K562 (cell line): ENCODE results near the gene SND1. TPM values are rescaled to one million over a fixed set of nuclear protein-coding genes. Genes with fewer than 3 reads are reported as not detected.

Experiments used
- CBFA2T2 ChIP-seq: fragments of 450-650 bp; conservative IDR thresholded peaks from 2 replicates; pipeline ENCODE4 v1.6.1; 2017; ENCODE audit warnings: mild to moderate bottlenecking
- EP300 ChIP-seq: IDR thresholded peaks from 2 replicates; pipeline ENCODE4 v1.6.1; 2012; ENCODE audit warnings: low read length, improper control_type of control experiment
- FOXA1 ChIP-seq: fragments of 450-650 bp; IDR thresholded peaks from 2 replicates; pipeline ENCODE4 v1.6.1; 2016; ENCODE audit warnings: mild to moderate bottlenecking, borderline replicate concordance
- FOXK1 ChIP-seq: sonication (generic); formaldehyde crosslinking; IDR thresholded peaks from 2 replicates; pipeline ENCODE4 v1.8.0; 2022; ENCODE audit warnings: missing genetic modification reagents, mild to moderate bottlenecking, borderline replicate concordance
- GABPB1 ChIP-seq: sonication (generic); formaldehyde crosslinking; IDR thresholded peaks from 2 replicates; pipeline ENCODE4 v1.8.0; 2022; ENCODE audit warnings: mild to moderate bottlenecking, missing genetic modification reagents
- NELFE ChIP-seq: IDR thresholded peaks from 2 replicates; pipeline ENCODE4 v1.6.1; 2011; ENCODE audit warnings: mild to moderate bottlenecking; ENCODE audit not compliant: insufficient read depth, insufficient read length
- NFRKB ChIP-seq: fragments of 450-650 bp; IDR thresholded peaks from 2 replicates; pipeline ENCODE4 v1.6.1; 2016; ENCODE audit warnings: low read depth
- NFYB ChIP-seq: IDR thresholded peaks from 2 replicates; pipeline ENCODE4 v1.6.1; 2011; ENCODE audit warnings: mild to moderate bottlenecking, moderate library complexity; ENCODE audit not compliant: insufficient read length; ENCODE audit errors: extremely low read depth
- SMARCC2 ChIP-seq: fragments of 450-650 bp; IDR thresholded peaks from 2 replicates; pipeline ENCODE4 v1.6.1; 2017; ENCODE audit warnings: antibody characterized with exemption, moderate library complexity, mild to moderate bottlenecking, low read depth
- ZNF764 ChIP-seq: fragments of 250-450 bp; sonication (Bioruptor Pico); IDR thresholded peaks from 2 replicates; pipeline ENCODE4 v1.4.0; 2020; ENCODE audit warnings: low read depth, mild to moderate bottlenecking, moderate library complexity
- polyA plus RNA-seq, 8 experiments: library from polyadenylated mRNA; depleted of rRNA in 4 of 8; stranded (reverse) in 5 of 8; unstranded in 3 of 8; fragments of >200 nt; fragmentation: Nextera tagmentation in 2 of 8; fragmentation: Illumina TruSeq in 1 of 8; extraction: Ambion mirVana in 2 of 8; extraction: Trizol in 1 of 8; gene quantifications; 2 replicates each; pipeline versions ENCODE4 v1.2.1 to v1.2.3, GENCODE V29; 2011 to 2014; ENCODE audit warnings: inconsistent platforms in 1 of 8, missing spikeins in 1 of 8
- total RNA-seq, 7 experiments: library from RNA; depleted of rRNA in 6 of 7; stranded (reverse); fragments of >200 nt in 6 of 7; fragmentation: Illumina TruSeq in 2 of 7; extraction: Trizol in 2 of 7; gene quantifications; 2 replicates each; pipeline versions ENCODE4 v1.2.1 to v1.2.3, GENCODE V29; 2011 to 2021; ENCODE audit warnings: low replicate concordance in 1 of 7
- TF ChIP-seq, protein P1 (sequence below): IDR thresholded peaks from 3 replicates; pipeline ENCODE4 v1.6.1; 2011; ENCODE audit warnings: borderline replicate concordance, mild to moderate bottlenecking, moderate library complexity; ENCODE audit not compliant: insufficient read length; ENCODE audit errors: extremely low read depth
- TF ChIP-seq, protein P2 (sequence below): fragments of 200-600 bp; sonication (generic); IDR thresholded peaks from one replicate; pipeline ENCODE4 v1.6.1; 2012; ENCODE audit warnings: mild to moderate bottlenecking, low read depth, low read length, inconsistent platforms
- TF ChIP-seq, protein P3 (sequence below): sonication (generic); formaldehyde crosslinking; IDR thresholded peaks from 2 replicates; pipeline ENCODE4 v1.8.1; 2023; ENCODE audit warnings: mild to moderate bottlenecking, missing genetic modification reagents

SND1 gene
- total and polyA plus RNA-seq, 9 of the 15 experiments (the other 6 are each of a cell fraction or from before 2014, with no cell fraction given), result 46.5 to 307 (median 191) TPM

DNA sequence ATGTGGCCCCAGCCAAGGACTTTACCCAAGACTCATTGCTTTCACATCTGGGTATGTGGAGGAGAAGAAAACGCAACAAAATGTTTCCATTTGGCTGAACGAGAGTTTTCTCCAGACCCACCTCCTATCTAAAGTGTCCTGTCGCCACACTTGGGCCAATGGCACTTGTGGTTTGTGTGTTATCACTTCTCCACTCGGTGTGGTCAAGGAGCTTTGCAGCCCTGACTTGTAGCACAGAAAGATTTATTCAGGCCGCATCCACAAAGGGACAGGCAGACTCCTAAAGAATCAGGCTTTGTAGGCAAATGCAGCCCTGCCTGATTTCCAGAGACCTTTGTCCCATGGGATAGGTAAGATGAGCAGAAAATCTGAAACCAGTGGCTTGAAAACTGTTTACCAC is 392.1 kb downstream of the SND1 start (continued):
- TF ChIP-seq, protein P1, sequence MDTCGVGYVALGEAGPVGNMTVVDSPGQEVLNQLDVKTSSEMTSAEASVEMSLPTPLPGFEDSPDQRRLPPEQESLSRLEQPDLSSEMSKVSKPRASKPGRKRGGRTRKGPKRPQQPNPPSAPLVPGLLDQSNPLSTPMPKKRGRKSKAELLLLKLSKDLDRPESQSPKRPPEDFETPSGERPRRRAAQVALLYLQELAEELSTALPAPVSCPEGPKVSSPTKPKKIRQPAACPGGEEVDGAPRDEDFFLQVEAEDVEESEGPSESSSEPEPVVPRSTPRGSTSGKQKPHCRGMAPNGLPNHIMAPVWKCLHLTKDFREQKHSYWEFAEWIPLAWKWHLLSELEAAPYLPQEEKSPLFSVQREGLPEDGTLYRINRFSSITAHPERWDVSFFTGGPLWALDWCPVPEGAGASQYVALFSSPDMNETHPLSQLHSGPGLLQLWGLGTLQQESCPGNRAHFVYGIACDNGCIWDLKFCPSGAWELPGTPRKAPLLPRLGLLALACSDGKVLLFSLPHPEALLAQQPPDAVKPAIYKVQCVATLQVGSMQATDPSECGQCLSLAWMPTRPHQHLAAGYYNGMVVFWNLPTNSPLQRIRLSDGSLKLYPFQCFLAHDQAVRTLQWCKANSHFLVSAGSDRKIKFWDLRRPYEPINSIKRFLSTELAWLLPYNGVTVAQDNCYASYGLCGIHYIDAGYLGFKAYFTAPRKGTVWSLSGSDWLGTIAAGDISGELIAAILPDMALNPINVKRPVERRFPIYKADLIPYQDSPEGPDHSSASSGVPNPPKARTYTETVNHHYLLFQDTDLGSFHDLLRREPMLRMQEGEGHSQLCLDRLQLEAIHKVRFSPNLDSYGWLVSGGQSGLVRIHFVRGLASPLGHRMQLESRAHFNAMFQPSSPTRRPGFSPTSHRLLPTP, result no peak
- TF ChIP-seq GABPB1 (CRISPR knock-in tag) (no peak), NFYB (no peak), CBFA2T2 (no peak), NELFE (no peak), NFRKB (no peak), ZNF764 (CRISPR knock-in tag) (no peak), FOXK1 (CRISPR knock-in tag) (no peak), EP300 (no peak), FOXA1 (no peak), SMARCC2 (no peak)
- TF ChIP-seq, protein P2, sequence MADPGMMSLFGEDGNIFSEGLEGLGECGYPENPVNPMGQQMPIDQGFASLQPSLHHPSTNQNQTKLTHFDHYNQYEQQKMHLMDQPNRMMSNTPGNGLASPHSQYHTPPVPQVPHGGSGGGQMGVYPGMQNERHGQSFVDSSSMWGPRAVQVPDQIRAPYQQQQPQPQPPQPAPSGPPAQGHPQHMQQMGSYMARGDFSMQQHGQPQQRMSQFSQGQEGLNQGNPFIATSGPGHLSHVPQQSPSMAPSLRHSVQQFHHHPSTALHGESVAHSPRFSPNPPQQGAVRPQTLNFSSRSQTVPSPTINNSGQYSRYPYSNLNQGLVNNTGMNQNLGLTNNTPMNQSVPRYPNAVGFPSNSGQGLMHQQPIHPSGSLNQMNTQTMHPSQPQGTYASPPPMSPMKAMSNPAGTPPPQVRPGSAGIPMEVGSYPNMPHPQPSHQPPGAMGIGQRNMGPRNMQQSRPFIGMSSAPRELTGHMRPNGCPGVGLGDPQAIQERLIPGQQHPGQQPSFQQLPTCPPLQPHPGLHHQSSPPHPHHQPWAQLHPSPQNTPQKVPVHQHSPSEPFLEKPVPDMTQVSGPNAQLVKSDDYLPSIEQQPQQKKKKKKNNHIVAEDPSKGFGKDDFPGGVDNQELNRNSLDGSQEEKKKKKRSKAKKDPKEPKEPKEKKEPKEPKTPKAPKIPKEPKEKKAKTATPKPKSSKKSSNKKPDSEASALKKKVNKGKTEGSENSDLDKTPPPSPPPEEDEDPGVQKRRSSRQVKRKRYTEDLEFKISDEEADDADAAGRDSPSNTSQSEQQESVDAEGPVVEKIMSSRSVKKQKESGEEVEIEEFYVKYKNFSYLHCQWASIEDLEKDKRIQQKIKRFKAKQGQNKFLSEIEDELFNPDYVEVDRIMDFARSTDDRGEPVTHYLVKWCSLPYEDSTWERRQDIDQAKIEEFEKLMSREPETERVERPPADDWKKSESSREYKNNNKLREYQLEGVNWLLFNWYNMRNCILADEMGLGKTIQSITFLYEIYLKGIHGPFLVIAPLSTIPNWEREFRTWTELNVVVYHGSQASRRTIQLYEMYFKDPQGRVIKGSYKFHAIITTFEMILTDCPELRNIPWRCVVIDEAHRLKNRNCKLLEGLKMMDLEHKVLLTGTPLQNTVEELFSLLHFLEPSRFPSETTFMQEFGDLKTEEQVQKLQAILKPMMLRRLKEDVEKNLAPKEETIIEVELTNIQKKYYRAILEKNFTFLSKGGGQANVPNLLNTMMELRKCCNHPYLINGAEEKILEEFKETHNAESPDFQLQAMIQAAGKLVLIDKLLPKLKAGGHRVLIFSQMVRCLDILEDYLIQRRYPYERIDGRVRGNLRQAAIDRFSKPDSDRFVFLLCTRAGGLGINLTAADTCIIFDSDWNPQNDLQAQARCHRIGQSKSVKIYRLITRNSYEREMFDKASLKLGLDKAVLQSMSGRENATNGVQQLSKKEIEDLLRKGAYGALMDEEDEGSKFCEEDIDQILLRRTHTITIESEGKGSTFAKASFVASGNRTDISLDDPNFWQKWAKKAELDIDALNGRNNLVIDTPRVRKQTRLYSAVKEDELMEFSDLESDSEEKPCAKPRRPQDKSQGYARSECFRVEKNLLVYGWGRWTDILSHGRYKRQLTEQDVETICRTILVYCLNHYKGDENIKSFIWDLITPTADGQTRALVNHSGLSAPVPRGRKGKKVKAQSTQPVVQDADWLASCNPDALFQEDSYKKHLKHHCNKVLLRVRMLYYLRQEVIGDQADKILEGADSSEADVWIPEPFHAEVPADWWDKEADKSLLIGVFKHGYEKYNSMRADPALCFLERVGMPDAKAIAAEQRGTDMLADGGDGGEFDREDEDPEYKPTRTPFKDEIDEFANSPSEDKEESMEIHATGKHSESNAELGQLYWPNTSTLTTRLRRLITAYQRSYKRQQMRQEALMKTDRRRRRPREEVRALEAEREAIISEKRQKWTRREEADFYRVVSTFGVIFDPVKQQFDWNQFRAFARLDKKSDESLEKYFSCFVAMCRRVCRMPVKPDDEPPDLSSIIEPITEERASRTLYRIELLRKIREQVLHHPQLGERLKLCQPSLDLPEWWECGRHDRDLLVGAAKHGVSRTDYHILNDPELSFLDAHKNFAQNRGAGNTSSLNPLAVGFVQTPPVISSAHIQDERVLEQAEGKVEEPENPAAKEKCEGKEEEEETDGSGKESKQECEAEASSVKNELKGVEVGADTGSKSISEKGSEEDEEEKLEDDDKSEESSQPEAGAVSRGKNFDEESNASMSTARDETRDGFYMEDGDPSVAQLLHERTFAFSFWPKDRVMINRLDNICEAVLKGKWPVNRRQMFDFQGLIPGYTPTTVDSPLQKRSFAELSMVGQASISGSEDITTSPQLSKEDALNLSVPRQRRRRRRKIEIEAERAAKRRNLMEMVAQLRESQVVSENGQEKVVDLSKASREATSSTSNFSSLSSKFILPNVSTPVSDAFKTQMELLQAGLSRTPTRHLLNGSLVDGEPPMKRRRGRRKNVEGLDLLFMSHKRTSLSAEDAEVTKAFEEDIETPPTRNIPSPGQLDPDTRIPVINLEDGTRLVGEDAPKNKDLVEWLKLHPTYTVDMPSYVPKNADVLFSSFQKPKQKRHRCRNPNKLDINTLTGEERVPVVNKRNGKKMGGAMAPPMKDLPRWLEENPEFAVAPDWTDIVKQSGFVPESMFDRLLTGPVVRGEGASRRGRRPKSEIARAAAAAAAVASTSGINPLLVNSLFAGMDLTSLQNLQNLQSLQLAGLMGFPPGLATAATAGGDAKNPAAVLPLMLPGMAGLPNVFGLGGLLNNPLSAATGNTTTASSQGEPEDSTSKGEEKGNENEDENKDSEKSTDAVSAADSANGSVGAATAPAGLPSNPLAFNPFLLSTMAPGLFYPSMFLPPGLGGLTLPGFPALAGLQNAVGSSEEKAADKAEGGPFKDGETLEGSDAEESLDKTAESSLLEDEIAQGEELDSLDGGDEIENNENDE, result no peak
- TF ChIP-seq, protein P3, sequence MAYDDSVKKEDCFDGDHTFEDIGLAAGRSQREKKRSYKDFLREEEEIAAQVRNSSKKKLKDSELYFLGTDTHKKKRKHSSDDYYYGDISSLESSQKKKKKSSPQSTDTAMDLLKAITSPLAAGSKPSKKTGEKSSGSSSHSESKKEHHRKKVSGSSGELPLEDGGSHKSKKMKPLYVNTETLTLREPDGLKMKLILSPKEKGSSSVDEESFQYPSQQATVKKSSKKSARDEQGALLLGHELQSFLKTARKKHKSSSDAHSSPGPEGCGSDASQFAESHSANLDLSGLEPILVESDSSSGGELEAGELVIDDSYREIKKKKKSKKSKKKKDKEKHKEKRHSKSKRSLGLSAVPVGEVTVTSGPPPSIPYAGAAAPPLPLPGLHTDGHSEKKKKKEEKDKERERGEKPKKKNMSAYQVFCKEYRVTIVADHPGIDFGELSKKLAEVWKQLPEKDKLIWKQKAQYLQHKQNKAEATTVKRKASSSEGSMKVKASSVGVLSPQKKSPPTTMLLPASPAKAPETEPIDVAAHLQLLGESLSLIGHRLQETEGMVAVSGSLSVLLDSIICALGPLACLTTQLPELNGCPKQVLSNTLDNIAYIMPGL (CRISPR knock-in tag), result no peak
